Activated naive CD4-positive, alpha-beta T cell treated with anti-CD3 and anti-CD28 coated beads, Interleukin-2, amount 10 ng/mL, durations not matched to agents 7 days and 5 days (primary cell): ENCODE data around the gene CASP3.

Experiments used
- CTCF ChIA-PET: fragments of 350-600 bp; sonication (Branson Sonifier 250); formaldehyde crosslinking; loops from one replicate; lab custom pipeline; 2021; ENCODE audit warnings: antibody characterized with exemption; lab: Charles Lee
- DNase-seq: peaks from one replicate; pipeline ENCODE4 v3.0.0-alpha.2; 2020
- H3K27ac Mint-ChIP-seq: one replicate; pipeline ENCODE4 v1.8.0; 2021; ENCODE audit warnings: mild to moderate bottlenecking, moderate library complexity, mixed read lengths
- H3K27me3 Mint-ChIP-seq: one replicate; pipeline ENCODE4 v1.8.0; 2021; ENCODE audit warnings: mild to moderate bottlenecking, mixed read lengths
- H3K36me3 Mint-ChIP-seq: one replicate; pipeline ENCODE4 v1.8.0; 2021; ENCODE audit warnings: mixed read lengths
- H3K4me1 Mint-ChIP-seq: one replicate; pipeline ENCODE4 v1.8.0; 2021; ENCODE audit warnings: mixed read lengths
- H3K4me3 Mint-ChIP-seq: one replicate; pipeline ENCODE4 v1.8.0; 2021; ENCODE audit warnings: mild to moderate bottlenecking, moderate library complexity, mixed read lengths
- H3K9me3 Mint-ChIP-seq: one replicate; pipeline ENCODE4 v1.8.0; 2021; ENCODE audit warnings: mixed read lengths

CASP3 gene

DNA sequence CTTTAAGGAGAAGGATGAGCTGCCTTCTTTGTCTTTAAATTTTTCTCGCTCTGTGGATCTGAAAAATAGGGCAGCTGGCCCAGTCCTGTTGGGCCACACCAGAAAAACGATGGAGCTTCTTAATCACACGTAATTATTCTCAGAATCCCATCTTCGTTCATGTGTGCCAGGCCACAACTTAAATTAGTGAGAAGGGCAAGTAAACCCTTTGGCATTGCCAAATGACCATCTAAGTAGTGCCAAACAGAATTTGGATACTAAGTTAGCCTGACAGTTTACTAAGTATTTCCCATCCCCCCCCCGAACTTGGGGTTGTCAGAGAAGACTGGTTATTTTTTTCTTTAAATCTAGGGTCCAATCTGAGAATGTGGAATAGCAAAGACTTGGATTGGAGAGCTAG is 62.0 kb downstream of the CASP3 start:
- H3K27me3 Mint-ChIP-seq = no peaks in the 10 kb centered on the region
- H3K27ac Mint-ChIP-seq = no peak overlapping the region
- peaks cover 12% of the 10 kb centered on the region for H3K4me1 Mint-ChIP-seq
- H3K4me3 Mint-ChIP-seq = no peak overlapping the region
- DNase-seq = no peak
- H3K36me3 Mint-ChIP-seq = no peaks in the 10 kb centered on the region
- CTCF ChIA-PET = interaction anchor here (0.7 to 0.9 kb wide), 2 partner anchors 272 to 300 kb away, joined by 3 to 4 read pairs; no protein-coding TSS in a partner anchor
- H3K9me3 Mint-ChIP-seq = no peaks in the 10 kb centered on the region

DNA sequence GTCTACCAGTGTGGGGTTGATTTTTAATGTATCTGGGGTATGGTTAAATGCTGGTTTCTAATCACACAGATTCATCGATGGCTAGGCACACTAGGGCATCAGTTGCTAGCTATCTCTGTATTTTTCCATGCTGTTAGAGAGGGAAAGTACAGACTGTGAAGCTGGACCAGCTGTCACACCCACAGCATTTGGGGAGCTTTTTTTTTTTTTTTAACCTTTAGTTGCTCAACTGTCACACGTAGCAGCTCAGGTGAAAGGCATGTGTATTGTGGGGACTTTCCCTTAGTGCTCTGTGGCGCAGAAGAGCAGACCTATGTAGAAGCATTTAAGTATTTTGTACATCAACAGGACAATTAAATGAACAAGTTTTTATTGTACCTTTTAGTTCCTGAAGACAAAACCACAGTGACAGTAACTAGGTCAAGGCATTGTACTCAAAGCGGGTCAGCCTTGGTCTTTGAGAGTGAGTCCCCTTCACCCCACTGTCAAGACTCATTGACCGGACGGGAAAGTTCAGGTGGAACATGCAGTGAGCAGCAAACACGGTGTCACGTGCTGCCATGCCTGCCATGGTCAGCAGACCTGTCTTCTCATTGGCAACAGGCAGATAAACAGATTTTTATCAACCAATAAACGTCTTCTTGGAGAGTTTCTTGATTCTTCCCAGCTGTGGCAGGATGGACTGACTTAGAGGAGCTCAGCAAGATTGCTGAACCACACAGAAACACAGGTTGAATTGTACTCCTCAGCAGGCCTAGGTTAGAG is 65.3 kb downstream of the CASP3 start:
- Mint-ChIP-seq H3K36me3 (peaks cover 3% of the 10 kb centered on the region), H3K4me3 (no peak overlapping the region), H3K27ac (no peak overlapping the region)

More for the DNA sequence above, 65.3 kb downstream of the CASP3 start:
- H3K9me3 Mint-ChIP-seq = peaks cover 22% of the 10 kb centered on the region
- no peak for DNase-seq
- no peaks in the 10 kb centered on the region for H3K27me3 Mint-ChIP-seq
- peaks cover 12% of the 10 kb centered on the region for H3K4me1 Mint-ChIP-seq
- CTCF ChIA-PET = interaction anchor here (0.5 kb wide), 1 partner anchor 778 kb away, joined by 6 read pairs; no protein-coding TSS in a partner anchor
